Measurements from ENCODE around the gene UBE2Q1. TPM values are rescaled to one million over a fixed set of nuclear protein-coding genes. Genes with fewer than 3 reads are reported as not detected.

The UBE2Q1 gene
- total RNA-seq, 1 donor from 2014 or later = 88.3 TPM

GRCh38 chr1:154546264-154547063, 12.0 kb downstream of the UBE2Q1 start:
- DNase-seq (ENCODE audit: low spot score, unreplicated experiment) = peak; percentile 29
- H3K9me3 Mint-ChIP-seq (ENCODE audit: low read depth) = no peaks in the 10 kb centered on the region
- peak overlapping the region; percentile 77 for H3K27ac Mint-ChIP-seq
- peak; percentile 68 for TF ChIP-seq CTCF (IDR thresholded peaks at IDR 0.05; ENCODE audit: unreplicated experiment)
- H3K36me3 Mint-ChIP-seq (ENCODE audit: insufficient read depth) = peaks cover 14% of the 10 kb centered on the region
- peaks cover 22% of the 10 kb centered on the region for H3K27me3 Mint-ChIP-seq
- no peak overlapping the region for H3K4me3 Mint-ChIP-seq (ENCODE audit: low read depth)
- peaks cover 30% of the 10 kb centered on the region for H3K4me1 Mint-ChIP-seq (ENCODE audit: low read depth)

- no peak for DNase-seq (ENCODE audit: low spot score, unreplicated experiment)
- peaks cover 41% of the 10 kb centered on the region for H3K27me3 Mint-ChIP-seq
- H3K27ac Mint-ChIP-seq = no peak overlapping the region
- TF ChIP-seq CTCF (IDR thresholded peaks at IDR 0.05; ENCODE audit: unreplicated experiment) = no peak
- no peak overlapping the region for H3K4me3 Mint-ChIP-seq (ENCODE audit: low read depth)
- H3K4me1 Mint-ChIP-seq (ENCODE audit: low read depth) = peaks cover 2% of the 10 kb centered on the region
- no peaks in the 10 kb centered on the region for H3K36me3 Mint-ChIP-seq (ENCODE audit: insufficient read depth)
- H3K9me3 Mint-ChIP-seq (ENCODE audit: low read depth) = no peaks in the 10 kb centered on the region
Measured at GRCh38 chr1:154541231-154541630, 17.2 kb downstream of the UBE2Q1 start.

GRCh38 chr1:154539486-154540483, 18.7 kb downstream of the UBE2Q1 start:
- no peak for TF ChIP-seq CTCF (IDR thresholded peaks at IDR 0.05; ENCODE audit: unreplicated experiment)
- H3K27ac Mint-ChIP-seq = no peak overlapping the region
- DNase-seq (ENCODE audit: low spot score, unreplicated experiment) = no peak
- no peak overlapping the region for H3K4me3 Mint-ChIP-seq (ENCODE audit: low read depth)
- H3K27me3 Mint-ChIP-seq = peaks cover 44% of the 10 kb centered on the region
- H3K4me1 Mint-ChIP-seq (ENCODE audit: low read depth) = peaks cover 2% of the 10 kb centered on the region
- peaks cover 3% of the 10 kb centered on the region for H3K9me3 Mint-ChIP-seq (ENCODE audit: low read depth)
- H3K36me3 Mint-ChIP-seq (ENCODE audit: insufficient read depth) = no peaks in the 10 kb centered on the region

- Mint-ChIP-seq H3K9me3 (ENCODE audit: low read depth) (peaks cover 3% of the 10 kb centered on the region), H3K27me3 (peaks cover 28% of the 10 kb centered on the region), H3K27ac (no peak overlapping the region), H3K4me3 (ENCODE audit: low read depth) (no peak overlapping the region), H3K4me1 (ENCODE audit: low read depth) (peaks cover 2% of the 10 kb centered on the region), H3K36me3 (ENCODE audit: insufficient read depth) (no peaks in the 10 kb centered on the region)
- TF ChIP-seq CTCF (IDR thresholded peaks at IDR 0.05; ENCODE audit: unreplicated experiment) = no peak
- DNase-seq (ENCODE audit: low spot score, unreplicated experiment) = no peak
Measured at GRCh38 chr1:154536570-154536969, 21.9 kb downstream of the UBE2Q1 start.

Measured in progenitor cell of endocrine pancreas (in vitro differentiated cells).